Activated CD8-positive, alpha-beta memory T cell treated with anti-CD3 and anti-CD28 coated beads for 1 hour (primary cell): Measurements from ENCODE around the gene THAP12.
A peak's percentile ranks its signal among the peaks of the same experiment; 100 is the strongest.

Experiments used
- DNase-seq, 2 donors: peaks; one replicate each; pipeline ENCODE4 v3.0.0-alpha.2; 2020; ENCODE audit warnings: low read depth in 1 of 2; ENCODE audit errors: extremely low read depth in 1 of 2

Gene THAP12

DNA sequence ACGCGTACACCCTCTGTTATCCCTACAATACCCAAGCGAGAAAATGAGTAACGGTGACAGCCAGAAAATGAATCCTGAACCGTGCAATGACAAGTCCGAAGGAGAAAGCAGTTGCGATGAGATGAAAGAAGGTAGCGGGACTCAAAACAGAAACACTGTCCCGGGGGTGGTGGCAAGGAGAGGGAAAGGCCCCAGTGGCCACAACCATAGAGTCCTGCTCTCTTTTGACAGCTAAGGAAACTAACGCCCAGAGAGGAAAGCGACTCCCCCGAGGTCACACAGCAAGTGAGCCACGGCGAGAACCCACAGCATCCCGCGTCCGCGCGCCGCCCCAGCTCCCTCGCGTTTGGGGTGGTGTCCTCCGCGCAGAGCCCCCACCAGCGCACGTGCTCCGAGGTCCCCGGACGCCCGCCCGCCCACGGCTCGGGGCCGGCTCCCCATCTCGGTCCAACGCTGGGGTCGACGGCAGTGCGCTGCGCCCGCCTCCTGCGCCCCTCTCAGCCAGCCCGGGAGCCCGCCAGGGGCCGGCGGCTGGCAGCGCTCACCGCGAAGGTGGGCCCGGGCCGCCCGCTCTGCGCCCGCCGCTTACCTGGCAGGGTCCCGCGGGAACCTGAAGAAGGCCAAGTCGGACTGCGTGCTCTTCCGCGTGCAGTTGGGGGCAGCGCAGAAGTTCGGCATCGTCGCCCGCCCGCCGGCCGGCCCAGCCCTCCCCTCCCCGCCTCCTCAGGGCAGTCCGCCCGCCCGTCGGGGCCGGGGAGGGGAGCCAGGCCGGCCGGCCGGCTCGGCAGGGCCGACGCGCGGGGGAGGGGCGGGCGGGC, 564 bp downstream of the THAP12 start:
- peak; percentile 1 to 21 for DNase-seq

GRCh38 chr11:76379807-76380158, 1.1 kb downstream of the THAP12 start:
- DNase-seq = no peak

- no peak for DNase-seq
Measured at GRCh38 chr11:76376746-76377558, 4.0 kb downstream of the THAP12 start.

DNA sequence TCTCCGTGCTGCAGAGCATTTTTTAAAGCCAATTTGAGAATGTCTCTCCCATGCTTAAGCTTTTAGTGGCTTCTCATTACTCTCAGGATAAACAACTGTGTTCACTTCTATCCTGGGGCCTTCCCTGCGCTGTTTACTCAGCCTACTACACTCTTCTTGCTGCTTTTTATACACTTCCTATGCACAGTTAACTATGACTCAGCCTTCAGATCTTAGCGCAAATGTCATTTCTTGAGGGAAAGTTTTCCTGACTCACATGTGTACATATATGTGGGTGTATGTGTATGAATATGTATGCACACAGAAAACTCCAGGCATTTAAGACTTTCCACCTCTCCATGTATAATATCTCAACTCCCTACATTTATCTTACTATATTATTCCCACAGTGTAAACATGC, 9.8 kb downstream of the THAP12 start:
- DNase-seq = no peak

GRCh38 chr11:76369406-76369805, 11.5 kb downstream of the THAP12 start:
- no peak for DNase-seq

DNA sequence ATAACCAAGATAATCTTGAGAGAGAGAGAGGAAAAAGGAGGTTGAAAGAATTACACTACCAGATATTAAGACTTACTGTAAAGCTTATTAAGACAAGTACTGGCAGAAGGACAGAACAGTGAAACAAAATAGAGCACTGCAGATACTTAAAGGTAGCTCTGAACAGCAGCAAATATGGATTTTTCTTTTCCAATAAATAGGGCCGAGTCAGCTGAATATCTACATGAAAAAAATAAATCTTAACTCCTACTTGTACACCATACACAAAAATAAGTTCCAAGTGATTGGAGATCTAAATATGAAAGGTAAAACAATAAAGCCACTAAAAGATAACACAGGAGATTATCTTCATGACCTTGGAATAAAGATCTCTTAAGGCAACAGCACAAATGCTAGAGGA, 12.4 kb downstream of the THAP12 start:
- DNase-seq = no peak

- no peak for DNase-seq
Measured at GRCh38 chr11:76365038-76365679, 15.8 kb downstream of the THAP12 start.

- no peak for DNase-seq
Measured at GRCh38 chr11:76362716-76363115, 18.2 kb downstream of the THAP12 start.

- no peak for DNase-seq
Measured at GRCh38 chr11:76361776-76362175, 19.2 kb downstream of the THAP12 start.

- no peak for DNase-seq
Measured at GRCh38 chr11:76361374-76361773, 19.6 kb downstream of the THAP12 start.

- DNase-seq = no peak
Measured at GRCh38 chr11:76355172-76355571, 25.8 kb downstream of the THAP12 start.

DNA sequence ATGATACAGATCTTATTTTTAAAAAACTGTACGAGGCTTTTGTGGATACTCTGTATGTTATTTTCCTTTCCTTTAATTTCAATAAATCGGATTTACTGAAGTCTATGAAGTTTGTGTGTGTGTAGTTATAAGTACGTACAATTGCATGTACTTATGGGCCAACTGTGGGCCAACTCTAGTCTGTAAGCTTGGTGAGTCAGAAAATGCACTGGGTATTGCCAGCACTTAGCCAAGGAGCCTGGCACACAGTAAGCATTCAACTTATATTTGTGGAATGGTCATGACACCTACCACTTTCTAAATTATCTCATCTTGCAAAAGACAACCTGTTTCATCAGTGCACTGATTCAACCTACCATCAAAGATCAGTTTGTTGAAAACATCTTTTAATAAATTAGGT, 32.6 kb downstream of the THAP12 start:
- DNase-seq = no peak

GRCh38 chr11:76347466-76347865, 33.5 kb downstream of the THAP12 start:
- no peak for DNase-seq

- DNase-seq = no peak
Measured at GRCh38 chr11:76339221-76339620, 41.7 kb downstream of the THAP12 start.

DNA sequence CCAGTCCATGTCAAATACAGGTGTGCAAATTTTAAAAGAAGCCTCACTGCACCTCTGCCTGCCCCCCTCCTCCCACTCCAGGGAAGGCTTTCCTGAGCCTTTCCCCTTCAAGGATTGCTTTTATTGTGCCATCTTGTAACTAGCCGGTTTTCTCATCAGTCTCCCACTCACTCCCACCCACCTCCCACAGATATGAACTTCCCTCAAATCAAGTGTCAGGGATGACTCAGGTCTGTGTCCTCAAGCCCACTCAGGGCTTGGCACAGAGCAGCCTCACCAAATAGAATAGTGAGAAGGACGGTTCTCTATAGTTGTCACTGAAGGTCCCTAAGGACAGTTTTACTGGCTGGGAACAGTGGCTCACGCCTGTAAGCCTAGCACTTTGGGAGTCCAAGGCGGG, 43.0 kb downstream of the THAP12 start:
- no peak for DNase-seq

DNA sequence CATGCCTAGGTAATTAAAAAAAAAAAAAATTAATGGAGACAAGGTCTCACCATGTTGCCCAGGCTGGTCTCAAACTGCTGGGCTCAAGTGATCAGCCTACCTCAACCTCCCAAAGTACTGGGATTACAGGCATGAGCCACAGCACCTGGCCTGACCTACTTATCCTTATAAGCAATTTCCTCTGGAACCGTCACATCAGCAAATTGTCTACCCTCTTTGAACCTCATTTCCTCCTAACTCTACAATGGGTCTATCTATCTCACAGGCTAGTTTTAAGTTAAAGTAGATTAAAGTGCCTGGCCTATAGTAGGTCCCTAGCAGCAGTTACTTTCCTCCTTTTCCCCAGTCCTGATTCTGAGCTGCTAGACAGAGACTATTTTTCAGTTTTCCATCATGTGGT, 43.5 kb downstream of the THAP12 start:
- no peak for DNase-seq

DNA sequence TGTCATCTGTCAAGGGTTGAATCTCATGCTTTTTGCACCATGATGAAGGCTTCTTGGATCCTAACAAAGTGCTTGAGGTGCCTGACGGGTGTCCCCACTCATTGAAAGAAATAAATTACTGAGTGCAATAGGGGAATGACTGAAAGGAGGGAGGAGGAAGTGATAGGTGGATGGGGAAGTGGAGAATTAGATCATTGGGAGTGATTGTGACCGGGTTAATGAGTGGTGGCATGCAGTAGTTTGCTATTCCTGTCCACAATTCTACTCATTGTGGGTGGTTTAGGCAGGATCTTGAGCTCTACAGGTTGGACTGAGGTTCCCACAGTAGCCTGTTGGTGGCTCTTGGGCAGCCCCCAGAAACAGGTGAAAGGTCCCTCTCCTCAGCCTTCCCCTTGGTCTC, 44.3 kb downstream of the THAP12 start:
- DNase-seq = no peak

GRCh38 chr11:76335842-76336241, 45.1 kb downstream of the THAP12 start:
- no peak for DNase-seq

GRCh38 chr11:76334826-76335389, 46.0 kb downstream of the THAP12 start:
- no peak for DNase-seq

- no peak for DNase-seq
Measured at GRCh38 chr11:76330651-76331050, 50.3 kb downstream of the THAP12 start.

DNA sequence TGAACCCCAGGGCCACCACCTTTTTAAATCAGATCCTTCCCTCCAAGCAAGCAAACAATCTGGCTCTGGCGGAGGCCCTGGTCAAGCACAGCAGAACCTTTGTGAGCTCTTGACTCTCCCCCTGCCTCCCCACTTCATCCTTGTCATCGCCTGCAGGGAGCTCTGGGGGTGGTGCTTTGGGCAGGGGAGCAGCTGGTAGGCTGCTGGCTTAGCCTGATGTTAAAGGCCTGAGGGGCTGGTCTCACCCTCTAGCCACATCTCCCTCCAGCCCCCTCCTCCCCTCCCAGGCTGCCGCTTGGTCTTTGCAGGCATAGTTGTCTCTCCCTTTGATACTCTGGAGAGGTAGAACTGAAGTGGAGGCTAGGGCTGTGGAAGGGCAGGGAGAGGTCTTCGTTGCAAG, 50.9 kb downstream of the THAP12 start:
- no peak for DNase-seq
